Measurements from ENCODE around the gene ADNP. TPM values are rescaled to one million over a fixed set of nuclear protein-coding genes. Genes with fewer than 3 reads are reported as not detected.

ADNP gene
- total and polyA plus RNA-seq, 2 experiments from 2014 or later, result 95.0 to 106 TPM

DNA sequence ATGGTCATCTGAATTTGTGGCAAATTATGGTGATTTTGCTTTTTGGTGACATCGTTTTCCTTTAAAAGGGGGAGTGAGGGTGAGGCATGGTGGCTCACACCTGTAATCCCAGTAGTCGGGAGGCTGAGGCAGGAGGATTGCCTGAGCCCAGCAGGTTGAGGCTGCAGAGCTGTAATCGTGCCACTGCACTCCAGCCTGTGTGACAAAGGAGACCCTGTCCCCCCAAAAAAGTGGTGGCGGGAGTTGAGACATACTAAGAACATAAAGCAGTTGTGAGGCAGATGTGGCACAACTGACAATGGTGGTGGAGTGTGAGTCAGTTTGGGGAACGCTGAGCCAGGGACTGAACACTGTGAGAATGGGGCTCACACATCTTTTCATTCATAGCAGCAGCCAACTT, 45.5 kb downstream of the ADNP start:
- Histone ChIP-seq H3K27ac (ENCODE audit: low read depth) (peak overlapping the region; percentile 59), H2AFZ (no peak overlapping the region), H3K36me3 (ENCODE audit: insufficient read depth) (peaks cover 14% of the 10 kb centered on the region; the same call in 1 of the 2 replicates), H3K4me2 (no peak overlapping the region), H3K9me2 (ENCODE audit: insufficient read depth) (no peaks in the 10 kb centered on the region), H3K79me2 (replicated peaks; ENCODE audit: insufficient read depth) (no peaks in the 10 kb centered on the region), H3K4me1 (ENCODE audit: insufficient read depth) (no peaks in the 10 kb centered on the region; the same call in 1 of the 2 replicates), H4K20me1 (replicated peaks; ENCODE audit: insufficient read depth) (peaks cover 37% of the 10 kb centered on the region), H3F3A (replicated peaks; ENCODE audit: low read depth) (peaks cover 32% of the 10 kb centered on the region), H3K27me3 (ENCODE audit: insufficient read depth) (no peaks in the 10 kb centered on the region), H3K4me3 (no peak overlapping the region)
- H3K36me3 Mint-ChIP-seq (ENCODE audit: low read depth), result peaks cover 29% of the 10 kb centered on the region
- H3K4me3 Mint-ChIP-seq, result no peak overlapping the region
- H3K9me3 Mint-ChIP-seq, result no peaks in the 10 kb centered on the region
- peaks cover 6% of the 10 kb centered on the region for H3K27me3 Mint-ChIP-seq (ENCODE audit: insufficient read depth, low read depth, poor library complexity)
- no peaks in the 10 kb centered on the region; the same call in 1 of the 3 replicates for H3K4me1 Mint-ChIP-seq
- peak overlapping the region; percentile 18; the same call in 1 of the 2 replicates for H3K27ac Mint-ChIP-seq
- DNase-seq (ENCODE audit: low spot score) (no peak), ATAC-seq (no peak; the same call in 1 of the 3 replicates)
- TF ChIP-seq CREB1 (CRISPR knock-in tag; IDR thresholded peaks at IDR 0.05; ENCODE audit: low read depth), result no peak
- TF ChIP-seq ETS1 (IDR thresholded peaks at IDR 0.05), result no peak
- TF ChIP-seq, protein P1, sequence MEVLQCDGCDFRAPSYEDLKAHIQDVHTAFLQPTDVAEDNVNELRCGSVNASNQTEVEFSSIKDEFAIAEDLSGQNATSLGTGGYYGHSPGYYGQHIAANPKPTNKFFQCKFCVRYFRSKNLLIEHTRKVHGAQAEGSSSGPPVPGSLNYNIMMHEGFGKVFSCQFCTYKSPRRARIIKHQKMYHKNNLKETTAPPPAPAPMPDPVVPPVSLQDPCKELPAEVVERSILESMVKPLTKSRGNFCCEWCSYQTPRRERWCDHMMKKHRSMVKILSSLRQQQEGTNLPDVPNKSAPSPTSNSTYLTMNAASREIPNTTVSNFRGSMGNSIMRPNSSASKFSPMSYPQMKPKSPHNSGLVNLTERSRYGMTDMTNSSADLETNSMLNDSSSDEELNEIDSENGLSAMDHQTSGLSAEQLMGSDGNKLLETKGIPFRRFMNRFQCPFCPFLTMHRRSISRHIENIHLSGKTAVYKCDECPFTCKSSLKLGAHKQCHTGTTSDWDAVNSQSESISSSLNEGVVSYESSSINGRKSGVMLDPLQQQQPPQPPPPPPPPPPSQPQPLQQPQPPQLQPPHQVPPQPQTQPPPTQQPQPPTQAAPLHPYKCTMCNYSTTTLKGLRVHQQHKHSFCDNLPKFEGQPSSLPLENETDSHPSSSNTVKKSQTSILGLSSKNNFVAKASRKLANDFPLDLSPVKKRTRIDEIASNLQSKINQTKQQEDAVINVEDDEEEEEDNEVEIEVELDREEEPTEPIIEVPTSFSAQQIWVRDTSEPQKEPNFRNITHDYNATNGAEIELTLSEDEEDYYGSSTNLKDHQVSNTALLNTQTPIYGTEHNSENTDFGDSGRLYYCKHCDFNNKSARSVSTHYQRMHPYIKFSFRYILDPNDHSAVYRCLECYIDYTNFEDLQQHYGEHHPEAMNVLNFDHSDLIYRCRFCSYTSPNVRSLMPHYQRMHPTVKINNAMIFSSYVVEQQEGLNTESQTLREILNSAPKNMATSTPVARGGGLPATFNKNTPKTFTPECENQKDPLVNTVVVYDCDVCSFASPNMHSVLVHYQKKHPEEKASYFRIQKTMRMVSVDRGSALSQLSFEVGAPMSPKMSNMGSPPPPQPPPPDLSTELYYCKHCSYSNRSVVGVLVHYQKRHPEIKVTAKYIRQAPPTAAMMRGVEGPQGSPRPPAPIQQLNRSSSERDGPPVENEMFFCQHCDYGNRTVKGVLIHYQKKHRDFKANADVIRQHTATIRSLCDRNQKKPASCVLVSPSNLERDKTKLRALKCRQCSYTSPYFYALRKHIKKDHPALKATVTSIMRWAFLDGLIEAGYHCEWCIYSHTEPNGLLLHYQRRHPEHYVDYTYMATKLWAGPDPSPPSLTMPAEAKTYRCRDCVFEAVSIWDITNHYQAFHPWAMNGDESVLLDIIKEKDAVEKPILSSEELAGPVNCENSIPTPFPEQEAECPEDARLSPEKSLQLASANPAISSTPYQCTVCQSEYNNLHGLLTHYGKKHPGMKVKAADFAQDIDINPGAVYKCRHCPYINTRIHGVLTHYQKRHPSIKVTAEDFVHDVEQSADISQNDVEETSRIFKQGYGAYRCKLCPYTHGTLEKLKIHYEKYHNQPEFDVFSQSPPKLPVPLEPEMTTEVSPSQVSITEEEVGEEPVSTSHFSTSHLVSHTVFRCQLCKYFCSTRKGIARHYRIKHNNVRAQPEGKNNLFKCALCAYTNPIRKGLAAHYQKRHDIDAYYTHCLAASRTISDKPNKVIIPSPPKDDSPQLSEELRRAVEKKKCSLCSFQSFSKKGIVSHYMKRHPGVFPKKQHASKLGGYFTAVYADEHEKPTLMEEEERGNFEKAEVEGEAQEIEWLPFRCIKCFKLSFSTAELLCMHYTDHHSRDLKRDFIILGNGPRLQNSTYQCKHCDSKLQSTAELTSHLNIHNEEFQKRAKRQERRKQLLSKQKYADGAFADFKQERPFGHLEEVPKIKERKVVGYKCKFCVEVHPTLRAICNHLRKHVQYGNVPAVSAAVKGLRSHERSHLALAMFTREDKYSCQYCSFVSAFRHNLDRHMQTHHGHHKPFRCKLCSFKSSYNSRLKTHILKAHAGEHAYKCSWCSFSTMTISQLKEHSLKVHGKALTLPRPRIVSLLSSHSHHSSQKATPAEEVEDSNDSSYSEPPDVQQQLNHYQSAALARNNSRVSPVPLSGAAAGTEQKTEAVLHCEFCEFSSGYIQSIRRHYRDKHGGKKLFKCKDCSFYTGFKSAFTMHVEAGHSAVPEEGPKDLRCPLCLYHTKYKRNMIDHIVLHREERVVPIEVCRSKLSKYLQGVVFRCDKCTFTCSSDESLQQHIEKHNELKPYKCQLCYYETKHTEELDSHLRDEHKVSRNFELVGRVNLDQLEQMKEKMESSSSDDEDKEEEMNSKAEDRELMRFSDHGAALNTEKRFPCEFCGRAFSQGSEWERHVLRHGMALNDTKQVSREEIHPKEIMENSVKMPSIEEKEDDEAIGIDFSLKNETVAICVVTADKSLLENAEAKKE (CRISPR knock-in tag; IDR thresholded peaks at IDR 0.05), result no peak
- TF ChIP-seq EZH2phosphoT487 (IDR thresholded peaks at IDR 0.05; ENCODE audit: unreplicated experiment), result no peak
- TF ChIP-seq STAT1 (IDR thresholded peaks at IDR 0.05; ENCODE audit: unreplicated experiment), result no peak
- TF ChIP-seq, protein P2, sequence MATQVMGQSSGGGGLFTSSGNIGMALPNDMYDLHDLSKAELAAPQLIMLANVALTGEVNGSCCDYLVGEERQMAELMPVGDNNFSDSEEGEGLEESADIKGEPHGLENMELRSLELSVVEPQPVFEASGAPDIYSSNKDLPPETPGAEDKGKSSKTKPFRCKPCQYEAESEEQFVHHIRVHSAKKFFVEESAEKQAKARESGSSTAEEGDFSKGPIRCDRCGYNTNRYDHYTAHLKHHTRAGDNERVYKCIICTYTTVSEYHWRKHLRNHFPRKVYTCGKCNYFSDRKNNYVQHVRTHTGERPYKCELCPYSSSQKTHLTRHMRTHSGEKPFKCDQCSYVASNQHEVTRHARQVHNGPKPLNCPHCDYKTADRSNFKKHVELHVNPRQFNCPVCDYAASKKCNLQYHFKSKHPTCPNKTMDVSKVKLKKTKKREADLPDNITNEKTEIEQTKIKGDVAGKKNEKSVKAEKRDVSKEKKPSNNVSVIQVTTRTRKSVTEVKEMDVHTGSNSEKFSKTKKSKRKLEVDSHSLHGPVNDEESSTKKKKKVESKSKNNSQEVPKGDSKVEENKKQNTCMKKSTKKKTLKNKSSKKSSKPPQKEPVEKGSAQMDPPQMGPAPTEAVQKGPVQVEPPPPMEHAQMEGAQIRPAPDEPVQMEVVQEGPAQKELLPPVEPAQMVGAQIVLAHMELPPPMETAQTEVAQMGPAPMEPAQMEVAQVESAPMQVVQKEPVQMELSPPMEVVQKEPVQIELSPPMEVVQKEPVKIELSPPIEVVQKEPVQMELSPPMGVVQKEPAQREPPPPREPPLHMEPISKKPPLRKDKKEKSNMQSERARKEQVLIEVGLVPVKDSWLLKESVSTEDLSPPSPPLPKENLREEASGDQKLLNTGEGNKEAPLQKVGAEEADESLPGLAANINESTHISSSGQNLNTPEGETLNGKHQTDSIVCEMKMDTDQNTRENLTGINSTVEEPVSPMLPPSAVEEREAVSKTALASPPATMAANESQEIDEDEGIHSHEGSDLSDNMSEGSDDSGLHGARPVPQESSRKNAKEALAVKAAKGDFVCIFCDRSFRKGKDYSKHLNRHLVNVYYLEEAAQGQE (IDR thresholded peaks at IDR 0.05; ENCODE audit: unreplicated experiment), result no peak
